Measurements from ENCODE around the gene MUC4.
"Not testable (repeated sequence)": the region's sequence is repeated elsewhere in the genome, so short reads cannot be mapped to it uniquely, and the experiment has no call there.

Gene MUC4

GRCh38 chr3:195828762-195829161, 17.0 kb upstream of the MUC4 start:
- TF ChIP-seq CTCF (IDR thresholded peaks at IDR 0.05; ENCODE audit: control extremely low read depth, extremely low read depth, low read depth, missing control alignments) = no peak
- no peak for DNase-seq (ENCODE audit: extremely low spot score)
- POLR2A ChIA-PET = no interaction called here
- CTCF ChIA-PET = interaction anchor here (0.6 to 2.4 kb wide), 9 partner anchors 10 to 86 kb away, joined by 3 to 8 read pairs (median 4); no protein-coding TSS in a partner anchor

GRCh38 chr3:195825857-195826804, 14.4 kb upstream of the MUC4 start:
- POLR2A ChIA-PET = no interaction called here
- DNase-seq (ENCODE audit: extremely low spot score) = no peak
- CTCF ChIA-PET = no interaction called here
- TF ChIP-seq CTCF (IDR thresholded peaks at IDR 0.05; ENCODE audit: control extremely low read depth, extremely low read depth, low read depth, missing control alignments) = no peak

- POLR2A ChIA-PET = no interaction called here
- no peak for TF ChIP-seq CTCF (IDR thresholded peaks at IDR 0.05; ENCODE audit: control extremely low read depth, extremely low read depth, low read depth, missing control alignments)
- CTCF ChIA-PET = interaction anchor here (0.7 kb wide), 1 partner anchor 34 kb away, joined by 3 read pairs; no protein-coding TSS in a partner anchor
- DNase-seq (ENCODE audit: extremely low spot score) = no peak
Measured at GRCh38 chr3:195825191-195825588, 13.5 kb upstream of the MUC4 start.

GRCh38 chr3:195824425-195825190, 12.9 kb upstream of the MUC4 start:
- CTCF ChIA-PET = interaction anchor here (0.7 kb wide), 1 partner anchor 33 kb away, joined by 3 read pairs; no protein-coding TSS in a partner anchor
- DNase-seq (ENCODE audit: extremely low spot score); POLR2A ChIA-PET: not testable (repeated sequence)

GRCh38 chr3:195823999-195824398, 12.3 kb upstream of the MUC4 start:
- TF ChIP-seq CTCF (IDR thresholded peaks at IDR 0.05; ENCODE audit: control extremely low read depth, extremely low read depth, low read depth, missing control alignments) = no peak
- ChIA-PET POLR2A (no interaction called here), CTCF (no interaction called here)
- DNase-seq (ENCODE audit: extremely low spot score) = no peak

GRCh38 chr3:195823280-195823679, 11.6 kb upstream of the MUC4 start:
- CTCF ChIA-PET = no interaction called here
- no peak for TF ChIP-seq CTCF (IDR thresholded peaks at IDR 0.05; ENCODE audit: control extremely low read depth, extremely low read depth, low read depth, missing control alignments)
- DNase-seq (ENCODE audit: extremely low spot score) = no peak
- POLR2A ChIA-PET = no interaction called here

All from GM10248 (cell line).